HEK293 (cell line): ENCODE results near the gene TNNI3.

Source experiments
- FEZF1 ChIP-seq: fragments of 450-650 bp; formaldehyde crosslinking; IDR thresholded peaks from 2 replicates; pipeline ENCODE4 v1.5.1; 2016; ENCODE audit warnings: missing biosample characterization, missing genetic modification characterization
- GFI1B ChIP-seq: fragments of 450-650 bp; formaldehyde crosslinking; IDR thresholded peaks from 2 replicates; pipeline ENCODE4 v1.5.1; 2016; ENCODE audit warnings: missing biosample characterization, missing genetic modification characterization
- HOXA7 ChIP-seq: sonication (generic); formaldehyde crosslinking; IDR thresholded peaks from 2 replicates; pipeline ENCODE4 v1.8.1; 2022; ENCODE audit warnings: missing genetic modification reagents, borderline replicate concordance
- KLF8 ChIP-seq: fragments of 450-650 bp; formaldehyde crosslinking; IDR thresholded peaks from 2 replicates; pipeline ENCODE4 v1.5.1; 2016; ENCODE audit warnings: missing biosample characterization, missing genetic modification characterization
- MEIS1 ChIP-seq: sonication (generic); formaldehyde crosslinking; IDR thresholded peaks from 2 replicates; pipeline ENCODE4 v1.8.1; 2022; ENCODE audit warnings: missing genetic modification reagents, mild to moderate bottlenecking, borderline replicate concordance
- ZBTB1 ChIP-seq: fragments of 450-650 bp; formaldehyde crosslinking; IDR thresholded peaks from 2 replicates; pipeline ENCODE4 v1.5.1; 2016; ENCODE audit warnings: missing biosample characterization, missing genetic modification characterization
- ZFHX2 ChIP-seq: fragments of 450-650 bp; formaldehyde crosslinking; conservative IDR thresholded peaks from 2 replicates; pipeline ENCODE4 v1.5.1; 2016; ENCODE audit warnings: missing biosample characterization, missing genetic modification characterization
- ZFP41 ChIP-seq: fragments of 450-650 bp; formaldehyde crosslinking; IDR thresholded peaks from 2 replicates; pipeline ENCODE4 v1.5.1; 2016; ENCODE audit warnings: missing biosample characterization, missing genetic modification characterization, borderline replicate concordance
- ZNF146 ChIP-seq: fragments of 450-650 bp; formaldehyde crosslinking; IDR thresholded peaks from 2 replicates; pipeline ENCODE4 v1.5.1; 2016; ENCODE audit warnings: missing biosample characterization, missing genetic modification characterization
- ZNF169 ChIP-seq: fragments of 450-650 bp; formaldehyde crosslinking; IDR thresholded peaks from 2 replicates; pipeline ENCODE4 v1.5.1; 2016; ENCODE audit warnings: missing biosample characterization, missing genetic modification characterization
- ZNF211 ChIP-seq: fragments of 450-650 bp; formaldehyde crosslinking; IDR thresholded peaks from 2 replicates; pipeline ENCODE4 v1.5.1; 2016; ENCODE audit warnings: low read depth, missing biosample characterization, missing genetic modification characterization
- ZNF221 ChIP-seq: fragments of 450-650 bp; formaldehyde crosslinking; IDR thresholded peaks from 2 replicates; pipeline ENCODE4 v1.5.1; 2017; ENCODE audit warnings: missing biosample characterization, missing genetic modification characterization, borderline replicate concordance
- ZNF416 ChIP-seq: fragments of 450-650 bp; formaldehyde crosslinking; IDR thresholded peaks from 2 replicates; pipeline ENCODE4 v1.5.1; 2016; ENCODE audit warnings: missing biosample characterization, missing genetic modification characterization
- ZNF621 ChIP-seq: fragments of 450-650 bp; formaldehyde crosslinking; IDR thresholded peaks from 2 replicates; pipeline ENCODE4 v1.5.1; 2017; ENCODE audit warnings: missing biosample characterization, missing genetic modification characterization
- ZSCAN23 ChIP-seq: fragments of 450-650 bp; formaldehyde crosslinking; IDR thresholded peaks from 2 replicates; pipeline ENCODE4 v1.5.1; 2016; ENCODE audit warnings: missing biosample characterization, missing genetic modification characterization
- TF ChIP-seq, protein P1 (sequence below): fragments of 450-650 bp; formaldehyde crosslinking; IDR thresholded peaks from 2 replicates; pipeline ENCODE4 v1.5.1; 2016; ENCODE audit warnings: missing biosample characterization, missing genetic modification characterization
- TF ChIP-seq, protein P2 (sequence below): fragments of 450-650 bp; formaldehyde crosslinking; IDR thresholded peaks from 2 replicates; pipeline ENCODE4 v1.5.1; 2016; ENCODE audit warnings: missing biosample characterization, missing genetic modification characterization, borderline replicate concordance
- TF ChIP-seq, protein P3 (sequence below): fragments of 450-650 bp; formaldehyde crosslinking; IDR thresholded peaks from 2 replicates; pipeline ENCODE4 v1.5.1; 2016; ENCODE audit warnings: missing biosample characterization, missing genetic modification characterization
- TF ChIP-seq, protein P4 (sequence below): fragments of 450-650 bp; formaldehyde crosslinking; IDR thresholded peaks from 2 replicates; pipeline ENCODE4 v1.5.1; 2016; ENCODE audit warnings: missing biosample characterization, missing genetic modification characterization
- TF ChIP-seq, protein P5 (sequence below): fragments of 450-650 bp; formaldehyde crosslinking; IDR thresholded peaks from 2 replicates; pipeline ENCODE4 v1.5.1; 2017; ENCODE audit warnings: missing biosample characterization, missing genetic modification characterization
- TF ChIP-seq, protein P6 (sequence below): fragments of 450-650 bp; formaldehyde crosslinking; IDR thresholded peaks from 2 replicates; pipeline ENCODE4 v1.5.1; 2016; ENCODE audit warnings: missing biosample characterization, missing genetic modification characterization
- TF ChIP-seq, protein P7 (sequence below): fragments of 450-650 bp; formaldehyde crosslinking; IDR thresholded peaks from 2 replicates; pipeline ENCODE4 v1.5.1; 2016; ENCODE audit warnings: missing biosample characterization, missing genetic modification characterization, low read depth
- TF ChIP-seq, protein P8 (sequence below): fragments of 450-650 bp; formaldehyde crosslinking; IDR thresholded peaks from 2 replicates; pipeline ENCODE4 v1.5.1; 2016; ENCODE audit warnings: missing biosample characterization, missing genetic modification characterization

Gene TNNI3

DNA sequence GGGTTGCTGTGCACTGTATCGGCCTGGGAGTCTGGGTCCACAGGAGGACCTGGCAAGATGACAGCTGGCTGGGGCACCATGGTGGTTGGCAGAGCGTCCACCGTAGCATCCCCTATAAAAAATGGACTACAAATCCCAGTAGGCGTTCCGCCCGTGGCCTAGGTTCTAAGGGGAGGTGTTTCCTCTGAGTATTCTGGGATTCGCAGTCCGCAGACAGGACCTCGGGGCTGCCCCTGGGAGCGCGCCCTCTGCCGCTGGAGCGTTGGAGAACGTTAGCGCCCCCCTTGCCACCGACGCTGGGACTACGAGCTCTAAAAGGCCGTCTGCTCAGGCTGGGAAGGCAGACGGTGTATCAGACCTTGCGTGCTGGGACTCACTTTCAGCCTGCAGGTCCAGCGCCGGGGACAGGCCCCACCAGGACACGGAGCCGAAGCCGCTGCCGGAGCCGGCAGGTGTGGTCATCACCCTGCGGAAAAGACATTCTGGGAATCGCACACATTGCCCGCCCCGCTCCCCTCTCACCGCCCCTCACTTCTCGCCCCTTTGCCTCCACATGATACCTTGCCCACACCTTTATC is 8.5 kb upstream of the TNNI3 start (continued):
- TF ChIP-seq, protein P1, sequence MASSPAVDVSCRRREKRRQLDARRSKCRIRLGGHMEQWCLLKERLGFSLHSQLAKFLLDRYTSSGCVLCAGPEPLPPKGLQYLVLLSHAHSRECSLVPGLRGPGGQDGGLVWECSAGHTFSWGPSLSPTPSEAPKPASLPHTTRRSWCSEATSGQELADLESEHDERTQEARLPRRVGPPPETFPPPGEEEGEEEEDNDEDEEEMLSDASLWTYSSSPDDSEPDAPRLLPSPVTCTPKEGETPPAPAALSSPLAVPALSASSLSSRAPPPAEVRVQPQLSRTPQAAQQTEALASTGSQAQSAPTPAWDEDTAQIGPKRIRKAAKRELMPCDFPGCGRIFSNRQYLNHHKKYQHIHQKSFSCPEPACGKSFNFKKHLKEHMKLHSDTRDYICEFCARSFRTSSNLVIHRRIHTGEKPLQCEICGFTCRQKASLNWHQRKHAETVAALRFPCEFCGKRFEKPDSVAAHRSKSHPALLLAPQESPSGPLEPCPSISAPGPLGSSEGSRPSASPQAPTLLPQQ (tag by site-specific recombination) = no peak; the same call in 1 of the 2 replicates
- TF ChIP-seq, protein P2, sequence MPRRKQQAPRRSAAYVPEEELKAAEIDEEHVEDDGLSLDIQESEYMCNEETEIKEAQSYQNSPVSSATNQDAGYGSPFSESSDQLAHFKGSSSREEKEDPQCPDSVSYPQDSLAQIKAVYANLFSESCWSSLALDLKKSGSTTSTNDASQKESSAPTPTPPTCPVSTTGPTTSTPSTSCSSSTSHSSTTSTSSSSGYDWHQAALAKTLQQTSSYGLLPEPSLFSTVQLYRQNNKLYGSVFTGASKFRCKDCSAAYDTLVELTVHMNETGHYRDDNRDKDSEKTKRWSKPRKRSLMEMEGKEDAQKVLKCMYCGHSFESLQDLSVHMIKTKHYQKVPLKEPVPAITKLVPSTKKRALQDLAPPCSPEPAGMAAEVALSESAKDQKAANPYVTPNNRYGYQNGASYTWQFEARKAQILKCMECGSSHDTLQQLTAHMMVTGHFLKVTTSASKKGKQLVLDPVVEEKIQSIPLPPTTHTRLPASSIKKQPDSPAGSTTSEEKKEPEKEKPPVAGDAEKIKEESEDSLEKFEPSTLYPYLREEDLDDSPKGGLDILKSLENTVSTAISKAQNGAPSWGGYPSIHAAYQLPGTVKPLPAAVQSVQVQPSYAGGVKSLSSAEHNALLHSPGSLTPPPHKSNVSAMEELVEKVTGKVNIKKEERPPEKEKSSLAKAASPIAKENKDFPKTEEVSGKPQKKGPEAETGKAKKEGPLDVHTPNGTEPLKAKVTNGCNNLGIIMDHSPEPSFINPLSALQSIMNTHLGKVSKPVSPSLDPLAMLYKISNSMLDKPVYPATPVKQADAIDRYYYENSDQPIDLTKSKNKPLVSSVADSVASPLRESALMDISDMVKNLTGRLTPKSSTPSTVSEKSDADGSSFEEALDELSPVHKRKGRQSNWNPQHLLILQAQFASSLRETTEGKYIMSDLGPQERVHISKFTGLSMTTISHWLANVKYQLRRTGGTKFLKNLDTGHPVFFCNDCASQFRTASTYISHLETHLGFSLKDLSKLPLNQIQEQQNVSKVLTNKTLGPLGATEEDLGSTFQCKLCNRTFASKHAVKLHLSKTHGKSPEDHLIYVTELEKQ = no peak
- no peak for TF ChIP-seq ZNF416
- no peak for TF ChIP-seq ZFP41
- no peak for TF ChIP-seq ZNF146
- TF ChIP-seq MEIS1 (CRISPR knock-in tag) = no peak
- no peak for TF ChIP-seq ZBTB1 (tag by site-specific recombination)
- TF ChIP-seq, protein P3, sequence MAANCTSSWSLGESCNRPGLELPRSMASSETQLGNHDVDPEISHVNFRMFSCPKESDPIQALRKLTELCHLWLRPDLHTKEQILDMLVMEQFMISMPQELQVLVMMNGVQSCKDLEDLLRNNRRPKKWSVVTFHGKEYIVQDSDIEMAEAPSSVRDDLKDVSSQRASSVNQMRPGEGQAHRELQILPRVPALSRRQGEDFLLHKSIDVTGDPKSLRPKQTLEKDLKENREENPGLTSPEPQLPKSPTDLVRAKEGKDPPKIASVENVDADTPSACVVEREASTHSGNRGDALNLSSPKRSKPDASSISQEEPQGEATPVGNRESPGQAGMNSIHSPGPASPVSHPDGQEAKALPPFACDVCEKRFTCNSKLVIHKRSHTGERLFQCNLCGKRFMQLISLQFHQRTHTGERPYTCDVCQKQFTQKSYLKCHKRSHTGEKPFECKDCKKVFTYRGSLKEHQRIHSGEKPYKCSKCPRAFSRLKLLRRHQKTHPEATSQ (tag by site-specific recombination) = no peak
- no peak for TF ChIP-seq GFI1B (tag by site-specific recombination)
- TF ChIP-seq, protein P4, sequence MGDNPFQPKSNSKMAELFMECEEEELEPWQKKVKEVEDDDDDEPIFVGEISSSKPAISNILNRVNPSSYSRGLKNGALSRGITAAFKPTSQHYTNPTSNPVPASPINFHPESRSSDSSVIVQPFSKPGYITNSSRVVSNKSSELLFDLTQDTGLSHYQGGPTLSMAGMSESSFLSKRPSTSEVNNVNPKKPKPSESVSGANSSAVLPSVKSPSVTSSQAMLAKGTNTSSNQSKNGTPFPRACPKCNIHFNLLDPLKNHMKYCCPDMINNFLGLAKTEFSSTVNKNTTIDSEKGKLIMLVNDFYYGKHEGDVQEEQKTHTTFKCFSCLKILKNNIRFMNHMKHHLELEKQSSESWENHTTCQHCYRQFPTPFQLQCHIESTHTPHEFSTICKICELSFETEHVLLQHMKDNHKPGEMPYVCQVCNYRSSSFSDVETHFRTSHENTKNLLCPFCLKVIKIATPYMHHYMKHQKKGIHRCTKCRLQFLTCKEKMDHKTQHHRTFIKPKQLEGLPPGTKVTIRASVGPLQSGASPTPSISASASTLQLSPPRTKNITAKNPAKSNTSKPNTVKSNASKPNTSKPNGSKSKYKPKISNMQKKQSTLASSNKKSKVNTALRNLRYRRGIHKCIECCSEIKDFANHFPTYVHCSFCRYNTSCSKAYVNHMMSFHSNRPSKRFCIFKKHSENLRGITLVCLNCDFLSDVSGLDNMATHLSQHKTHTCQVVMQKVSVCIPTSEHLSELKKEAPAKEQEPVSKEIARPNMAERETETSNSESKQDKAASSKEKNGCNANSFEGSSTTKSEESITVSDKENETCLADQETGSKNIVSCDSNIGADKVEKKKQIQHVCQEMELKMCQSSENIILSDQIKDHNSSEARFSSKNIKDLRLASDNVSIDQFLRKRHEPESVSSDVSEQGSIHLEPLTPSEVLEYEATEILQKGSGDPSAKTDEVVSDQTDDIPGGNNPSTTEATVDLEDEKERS (tag by site-specific recombination) = no peak
- TF ChIP-seq, protein P5, sequence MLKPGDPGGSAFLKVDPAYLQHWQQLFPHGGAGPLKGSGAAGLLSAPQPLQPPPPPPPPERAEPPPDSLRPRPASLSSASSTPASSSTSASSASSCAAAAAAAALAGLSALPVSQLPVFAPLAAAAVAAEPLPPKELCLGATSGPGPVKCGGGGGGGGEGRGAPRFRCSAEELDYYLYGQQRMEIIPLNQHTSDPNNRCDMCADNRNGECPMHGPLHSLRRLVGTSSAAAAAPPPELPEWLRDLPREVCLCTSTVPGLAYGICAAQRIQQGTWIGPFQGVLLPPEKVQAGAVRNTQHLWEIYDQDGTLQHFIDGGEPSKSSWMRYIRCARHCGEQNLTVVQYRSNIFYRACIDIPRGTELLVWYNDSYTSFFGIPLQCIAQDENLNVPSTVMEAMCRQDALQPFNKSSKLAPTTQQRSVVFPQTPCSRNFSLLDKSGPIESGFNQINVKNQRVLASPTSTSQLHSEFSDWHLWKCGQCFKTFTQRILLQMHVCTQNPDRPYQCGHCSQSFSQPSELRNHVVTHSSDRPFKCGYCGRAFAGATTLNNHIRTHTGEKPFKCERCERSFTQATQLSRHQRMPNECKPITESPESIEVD = no peak
- TF ChIP-seq ZNF621 (tag by site-specific recombination) = no peak
- no peak for TF ChIP-seq FEZF1
- TF ChIP-seq ZNF211 (tag by site-specific recombination) = no peak
- TF ChIP-seq, protein P6, sequence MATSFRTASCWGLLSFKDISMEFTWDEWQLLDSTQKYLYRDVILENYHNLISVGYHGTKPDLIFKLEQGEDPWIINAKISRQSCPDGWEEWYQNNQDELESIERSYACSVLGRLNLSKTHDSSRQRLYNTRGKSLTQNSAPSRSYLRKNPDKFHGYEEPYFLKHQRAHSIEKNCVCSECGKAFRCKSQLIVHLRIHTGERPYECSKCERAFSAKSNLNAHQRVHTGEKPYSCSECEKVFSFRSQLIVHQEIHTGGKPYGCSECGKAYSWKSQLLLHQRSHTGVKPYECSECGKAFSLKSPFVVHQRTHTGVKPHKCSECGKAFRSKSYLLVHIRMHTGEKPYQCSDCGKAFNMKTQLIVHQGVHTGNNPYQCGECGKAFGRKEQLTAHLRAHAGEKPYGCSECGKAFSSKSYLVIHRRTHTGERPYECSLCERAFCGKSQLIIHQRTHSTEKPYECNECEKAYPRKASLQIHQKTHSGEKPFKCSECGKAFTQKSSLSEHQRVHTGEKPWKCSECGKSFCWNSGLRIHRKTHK (tag by site-specific recombination) = no peak
- TF ChIP-seq, protein P7, sequence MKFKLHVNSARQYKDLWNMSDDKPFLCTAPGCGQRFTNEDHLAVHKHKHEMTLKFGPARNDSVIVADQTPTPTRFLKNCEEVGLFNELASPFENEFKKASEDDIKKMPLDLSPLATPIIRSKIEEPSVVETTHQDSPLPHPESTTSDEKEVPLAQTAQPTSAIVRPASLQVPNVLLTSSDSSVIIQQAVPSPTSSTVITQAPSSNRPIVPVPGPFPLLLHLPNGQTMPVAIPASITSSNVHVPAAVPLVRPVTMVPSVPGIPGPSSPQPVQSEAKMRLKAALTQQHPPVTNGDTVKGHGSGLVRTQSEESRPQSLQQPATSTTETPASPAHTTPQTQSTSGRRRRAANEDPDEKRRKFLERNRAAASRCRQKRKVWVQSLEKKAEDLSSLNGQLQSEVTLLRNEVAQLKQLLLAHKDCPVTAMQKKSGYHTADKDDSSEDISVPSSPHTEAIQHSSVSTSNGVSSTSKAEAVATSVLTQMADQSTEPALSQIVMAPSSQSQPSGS = no peak
- TF ChIP-seq ZFHX2 (tag by site-specific recombination) = no peak
- TF ChIP-seq ZNF221 (tag by site-specific recombination) = no peak
- no peak for TF ChIP-seq ZNF169 (tag by site-specific recombination)
- TF ChIP-seq, protein P8, sequence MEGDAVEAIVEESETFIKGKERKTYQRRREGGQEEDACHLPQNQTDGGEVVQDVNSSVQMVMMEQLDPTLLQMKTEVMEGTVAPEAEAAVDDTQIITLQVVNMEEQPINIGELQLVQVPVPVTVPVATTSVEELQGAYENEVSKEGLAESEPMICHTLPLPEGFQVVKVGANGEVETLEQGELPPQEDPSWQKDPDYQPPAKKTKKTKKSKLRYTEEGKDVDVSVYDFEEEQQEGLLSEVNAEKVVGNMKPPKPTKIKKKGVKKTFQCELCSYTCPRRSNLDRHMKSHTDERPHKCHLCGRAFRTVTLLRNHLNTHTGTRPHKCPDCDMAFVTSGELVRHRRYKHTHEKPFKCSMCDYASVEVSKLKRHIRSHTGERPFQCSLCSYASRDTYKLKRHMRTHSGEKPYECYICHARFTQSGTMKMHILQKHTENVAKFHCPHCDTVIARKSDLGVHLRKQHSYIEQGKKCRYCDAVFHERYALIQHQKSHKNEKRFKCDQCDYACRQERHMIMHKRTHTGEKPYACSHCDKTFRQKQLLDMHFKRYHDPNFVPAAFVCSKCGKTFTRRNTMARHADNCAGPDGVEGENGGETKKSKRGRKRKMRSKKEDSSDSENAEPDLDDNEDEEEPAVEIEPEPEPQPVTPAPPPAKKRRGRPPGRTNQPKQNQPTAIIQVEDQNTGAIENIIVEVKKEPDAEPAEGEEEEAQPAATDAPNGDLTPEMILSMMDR = peak; percentile 100
- TF ChIP-seq HOXA7 (CRISPR knock-in tag) = no peak
- TF ChIP-seq ZSCAN23 = no peak
- no peak for TF ChIP-seq KLF8
